HepG2 (cell line): Measurements from ENCODE around the gene HEY2. TPM values are rescaled to one million over a fixed set of nuclear protein-coding genes. Genes with fewer than 3 reads are reported as not detected.

Experiments
- FIP1L1 ChIP-seq: fragments of 200-400 bp; formaldehyde crosslinking; IDR thresholded peaks from 2 replicates; pipeline ENCODE4 v1.6.1; 2018; ENCODE audit warnings: low read depth, mild to moderate bottlenecking, low read length, moderate library complexity, borderline replicate concordance; ENCODE audit not compliant: insufficient read depth
- KDM6A ChIP-seq: IDR thresholded peaks from 2 replicates; pipeline ENCODE4 v1.6.1; 2016; ENCODE audit warnings: low read depth
- MTA3 ChIP-seq: sonication (generic); formaldehyde crosslinking; IDR thresholded peaks from 2 replicates; pipeline ENCODE4 v1.4.0; 2020; ENCODE audit warnings: missing genetic modification reagents
- REXO4 ChIP-seq: sonication (generic); formaldehyde crosslinking; IDR thresholded peaks from 2 replicates; pipeline ENCODE4 v1.8.0; 2022; ENCODE audit warnings: missing genetic modification reagents, mild to moderate bottlenecking, borderline replicate concordance
- RFX5 ChIP-seq: IDR thresholded peaks from 2 replicates; pipeline ENCODE4 v1.6.1; 2011; ENCODE audit warnings: low read depth, low read length, improper control_type of control experiment
- ZNF274 ChIP-seq: sonication (generic); formaldehyde crosslinking; IDR thresholded peaks from 2 replicates; pipeline ENCODE4 v1.5.1; 2020; ENCODE audit warnings: mild to moderate bottlenecking, missing genetic modification reagents
- ZNF335 ChIP-seq: sonication (generic); formaldehyde crosslinking; IDR thresholded peaks from 2 replicates; pipeline ENCODE4 v1.4.0; 2020; ENCODE audit warnings: missing genetic modification reagents
- polyA plus RNA-seq, 8 experiments: library from polyadenylated mRNA; depleted of rRNA in 3 of 8; stranded (reverse) in 7 of 8; unstranded in 1 of 8; fragments of >200 nt; fragmentation: Illumina TruSeq in 4 of 8; extraction: Trizol in 4 of 8; gene quantifications; 2 replicates each; pipeline versions ENCODE4 v1.2.1 to v1.2.3, GENCODE V29; 2011 to 2016; ENCODE audit warnings: low read depth in 4 of 8, missing spikeins in 1 of 8, mixed read lengths in 1 of 8; ENCODE audit not compliant: insufficient read depth in 1 of 8
- total RNA-seq, 5 experiments: library from RNA; depleted of rRNA; stranded (reverse); fragments of >200 nt; fragmentation: Illumina TruSeq; extraction: Trizol; gene quantifications; 2 replicates each; pipeline ENCODE4 v1.2.3, GENCODE V29; 2016; ENCODE audit warnings: low read depth in 1 of 5
- TF ChIP-seq, protein P1 (sequence below): sonication (generic); formaldehyde crosslinking; conservative IDR thresholded peaks from 2 replicates; pipeline ENCODE4 v1.8.0; 2022; ENCODE audit warnings: mild to moderate bottlenecking, moderate library complexity, missing genetic modification reagents
- TF ChIP-seq, protein P2 (sequence below): sonication (generic); formaldehyde crosslinking; IDR thresholded peaks from 2 replicates; pipeline ENCODE4 v1.5.1; 2020; ENCODE audit warnings: mild to moderate bottlenecking, moderate library complexity, missing genetic modification reagents
- TF ChIP-seq, protein P3 (sequence below): sonication (generic); formaldehyde crosslinking; IDR thresholded peaks from 2 replicates; pipeline ENCODE4 v1.9.0; 2021; ENCODE audit warnings: missing genetic modification reagents, borderline replicate concordance

HEY2 gene
- total and polyA plus RNA-seq, 2 of the 13 experiments (the other 11 are each of a cell fraction or from before 2014, with no cell fraction given), result 0.04 TPM

DNA sequence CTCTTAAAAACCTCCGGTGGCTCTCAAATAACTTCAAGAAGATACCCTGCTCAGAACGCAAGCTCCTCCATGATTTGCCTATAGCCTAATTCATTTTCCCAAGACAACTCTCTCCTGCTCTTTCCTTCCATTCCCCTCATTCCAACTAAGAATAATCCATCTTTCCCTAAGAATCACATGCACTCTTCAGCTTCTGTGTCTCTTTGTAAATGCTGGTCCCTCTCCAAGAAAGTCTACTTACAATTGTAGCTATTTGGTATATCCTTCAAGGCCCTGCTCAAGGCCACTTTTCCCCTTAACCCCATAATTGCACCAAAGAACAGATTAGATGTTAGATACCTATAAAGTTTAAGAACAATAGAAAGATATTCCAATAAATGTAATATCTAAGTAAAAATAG, 7.4 kb upstream of the HEY2 start (continued):
- TF ChIP-seq FIP1L1, result no peak
- TF ChIP-seq, protein P1, sequence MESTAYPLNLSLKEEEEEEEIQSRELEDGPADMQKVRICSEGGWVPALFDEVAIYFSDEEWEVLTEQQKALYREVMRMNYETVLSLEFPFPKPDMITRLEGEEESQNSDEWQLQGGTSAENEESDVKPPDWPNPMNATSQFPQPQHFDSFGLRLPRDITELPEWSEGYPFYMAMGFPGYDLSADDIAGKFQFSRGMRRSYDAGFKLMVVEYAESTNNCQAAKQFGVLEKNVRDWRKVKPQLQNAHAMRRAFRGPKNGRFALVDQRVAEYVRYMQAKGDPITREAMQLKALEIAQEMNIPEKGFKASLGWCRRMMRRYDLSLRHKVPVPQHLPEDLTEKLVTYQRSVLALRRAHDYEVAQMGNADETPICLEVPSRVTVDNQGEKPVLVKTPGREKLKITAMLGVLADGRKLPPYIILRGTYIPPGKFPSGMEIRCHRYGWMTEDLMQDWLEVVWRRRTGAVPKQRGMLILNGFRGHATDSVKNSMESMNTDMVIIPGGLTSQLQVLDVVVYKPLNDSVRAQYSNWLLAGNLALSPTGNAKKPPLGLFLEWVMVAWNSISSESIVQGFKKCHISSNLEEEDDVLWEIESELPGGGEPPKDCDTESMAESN (CRISPR knock-in tag), result no peak
- TF ChIP-seq ZNF335 (CRISPR knock-in tag), result no peak
- TF ChIP-seq, protein P2, sequence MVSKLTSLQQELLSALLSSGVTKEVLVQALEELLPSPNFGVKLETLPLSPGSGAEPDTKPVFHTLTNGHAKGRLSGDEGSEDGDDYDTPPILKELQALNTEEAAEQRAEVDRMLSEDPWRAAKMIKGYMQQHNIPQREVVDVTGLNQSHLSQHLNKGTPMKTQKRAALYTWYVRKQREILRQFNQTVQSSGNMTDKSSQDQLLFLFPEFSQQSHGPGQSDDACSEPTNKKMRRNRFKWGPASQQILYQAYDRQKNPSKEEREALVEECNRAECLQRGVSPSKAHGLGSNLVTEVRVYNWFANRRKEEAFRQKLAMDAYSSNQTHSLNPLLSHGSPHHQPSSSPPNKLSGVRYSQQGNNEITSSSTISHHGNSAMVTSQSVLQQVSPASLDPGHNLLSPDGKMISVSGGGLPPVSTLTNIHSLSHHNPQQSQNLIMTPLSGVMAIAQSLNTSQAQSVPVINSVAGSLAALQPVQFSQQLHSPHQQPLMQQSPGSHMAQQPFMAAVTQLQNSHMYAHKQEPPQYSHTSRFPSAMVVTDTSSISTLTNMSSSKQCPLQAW (CRISPR knock-in tag), result no peak
- TF ChIP-seq, protein P3, sequence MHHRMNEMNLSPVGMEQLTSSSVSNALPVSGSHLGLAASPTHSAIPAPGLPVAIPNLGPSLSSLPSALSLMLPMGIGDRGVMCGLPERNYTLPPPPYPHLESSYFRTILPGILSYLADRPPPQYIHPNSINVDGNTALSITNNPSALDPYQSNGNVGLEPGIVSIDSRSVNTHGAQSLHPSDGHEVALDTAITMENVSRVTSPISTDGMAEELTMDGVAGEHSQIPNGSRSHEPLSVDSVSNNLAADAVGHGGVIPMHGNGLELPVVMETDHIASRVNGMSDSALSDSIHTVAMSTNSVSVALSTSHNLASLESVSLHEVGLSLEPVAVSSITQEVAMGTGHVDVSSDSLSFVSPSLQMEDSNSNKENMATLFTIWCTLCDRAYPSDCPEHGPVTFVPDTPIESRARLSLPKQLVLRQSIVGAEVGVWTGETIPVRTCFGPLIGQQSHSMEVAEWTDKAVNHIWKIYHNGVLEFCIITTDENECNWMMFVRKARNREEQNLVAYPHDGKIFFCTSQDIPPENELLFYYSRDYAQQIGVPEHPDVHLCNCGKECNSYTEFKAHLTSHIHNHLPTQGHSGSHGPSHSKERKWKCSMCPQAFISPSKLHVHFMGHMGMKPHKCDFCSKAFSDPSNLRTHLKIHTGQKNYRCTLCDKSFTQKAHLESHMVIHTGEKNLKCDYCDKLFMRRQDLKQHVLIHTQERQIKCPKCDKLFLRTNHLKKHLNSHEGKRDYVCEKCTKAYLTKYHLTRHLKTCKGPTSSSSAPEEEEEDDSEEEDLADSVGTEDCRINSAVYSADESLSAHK (CRISPR knock-in tag), result no peak
- TF ChIP-seq RFX5, result no peak
- TF ChIP-seq REXO4 (CRISPR knock-in tag), result no peak
- TF ChIP-seq KDM6A (CRISPR knock-in tag), result no peak
- no peak for TF ChIP-seq MTA3 (CRISPR knock-in tag)
- TF ChIP-seq ZNF274 (CRISPR knock-in tag), result no peak
